Stimulated activated naive CD8-positive, alpha-beta T cell treated with anti-CD3 and anti-CD28 coated beads, Interleukin-15, amount 100 ng/mL, for 72 hours (primary cell): ENCODE results near the gene RDM1.

ENCODE experiments used
- ATAC-seq: fragments of 150-1000 bp; cut with Tn5 transposase; 2 replicates; pipeline ENCODE4 v1.10.0; 2021; ENCODE audit warnings: mild to moderate bottlenecking, moderate library complexity
- DNase-seq, 2 donors: peaks; one replicate each; pipeline ENCODE4 v3.0.0; 2021 to 2022
- H3K27ac Mint-ChIP-seq, 2 donors: one replicate each; pipeline ENCODE4 v1.8.0; 2022; ENCODE audit warnings: mild to moderate bottlenecking in 2 of 2, mixed read lengths in 2 of 2, moderate library complexity in 2 of 2
- H3K27me3 Mint-ChIP-seq: one replicate; pipeline ENCODE4 v1.8.0; 2022; ENCODE audit warnings: mixed read lengths
- H3K4me1 Mint-ChIP-seq: one replicate; pipeline ENCODE4 v1.8.0; 2022; ENCODE audit warnings: mild to moderate bottlenecking, mixed read lengths
- H3K4me3 Mint-ChIP-seq, 2 donors: one replicate each; pipeline ENCODE4 v1.8.0; 2022; ENCODE audit warnings: mild to moderate bottlenecking in 2 of 2, mixed read lengths in 2 of 2, moderate library complexity in 1 of 2
- H3K9me3 Mint-ChIP-seq, 2 donors: one replicate each; pipeline ENCODE4 v1.8.0; 2022; ENCODE audit warnings: mixed read lengths in 2 of 2

RDM1 gene

DNA sequence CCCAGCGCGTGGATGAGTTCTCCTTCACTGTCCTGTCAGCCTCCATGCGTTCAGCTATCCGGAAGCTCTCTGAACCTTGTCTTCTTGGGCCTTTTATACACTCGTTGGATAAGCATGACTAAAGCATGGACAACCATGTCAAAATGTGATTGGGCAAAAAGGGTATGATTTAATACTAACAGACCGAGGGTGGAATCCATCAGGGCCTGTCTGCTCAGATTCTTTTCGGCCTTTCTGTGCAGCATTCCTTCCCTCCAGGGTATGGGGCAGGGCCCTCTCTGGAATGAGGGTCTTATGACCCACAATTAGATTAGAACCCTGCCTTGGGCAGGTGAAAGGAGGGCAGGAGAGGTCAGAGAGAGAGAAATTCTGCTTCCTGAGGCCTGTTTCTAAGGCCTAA is 36.4 kb downstream of the RDM1 start:
- H3K9me3 Mint-ChIP-seq = peaks cover 4 to 7% of the 10 kb centered on the region in 2 donors
- H3K27me3 Mint-ChIP-seq = no peaks in the 10 kb centered on the region
- no peak for DNase-seq
- ATAC-seq = no peak
- peaks cover 88% of the 10 kb centered on the region for H3K4me1 Mint-ChIP-seq
- no peak overlapping the region for H3K27ac Mint-ChIP-seq
- no peak overlapping the region for H3K4me3 Mint-ChIP-seq

DNA sequence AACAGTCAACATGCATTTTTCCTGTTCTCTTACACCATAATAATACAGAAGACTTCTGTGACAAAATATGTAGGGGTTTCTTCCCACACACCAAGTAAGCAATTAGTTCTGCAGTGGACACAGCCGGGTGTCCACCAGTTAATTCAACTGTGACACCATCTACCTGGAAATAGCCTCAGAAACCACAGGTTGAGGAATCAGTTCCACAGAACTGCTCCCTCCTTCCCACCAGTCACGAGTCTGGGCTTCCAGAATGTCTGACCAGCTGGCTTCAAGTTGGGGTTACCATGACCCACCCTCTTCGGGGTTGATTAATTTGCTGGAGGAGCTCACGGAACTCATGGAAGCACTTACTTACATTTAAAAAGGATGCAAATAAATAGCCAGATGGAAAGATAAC is 36.8 kb downstream of the RDM1 start:
- Mint-ChIP-seq H3K9me3 (peaks cover 4 to 7% of the 10 kb centered on the region in 2 donors), H3K4me3 (no peak overlapping the region), H3K4me1 (peaks cover 88% of the 10 kb centered on the region), H3K27me3 (no peaks in the 10 kb centered on the region), H3K27ac (no peak overlapping the region)
- DNase-seq = no peak
- no peak for ATAC-seq

DNA sequence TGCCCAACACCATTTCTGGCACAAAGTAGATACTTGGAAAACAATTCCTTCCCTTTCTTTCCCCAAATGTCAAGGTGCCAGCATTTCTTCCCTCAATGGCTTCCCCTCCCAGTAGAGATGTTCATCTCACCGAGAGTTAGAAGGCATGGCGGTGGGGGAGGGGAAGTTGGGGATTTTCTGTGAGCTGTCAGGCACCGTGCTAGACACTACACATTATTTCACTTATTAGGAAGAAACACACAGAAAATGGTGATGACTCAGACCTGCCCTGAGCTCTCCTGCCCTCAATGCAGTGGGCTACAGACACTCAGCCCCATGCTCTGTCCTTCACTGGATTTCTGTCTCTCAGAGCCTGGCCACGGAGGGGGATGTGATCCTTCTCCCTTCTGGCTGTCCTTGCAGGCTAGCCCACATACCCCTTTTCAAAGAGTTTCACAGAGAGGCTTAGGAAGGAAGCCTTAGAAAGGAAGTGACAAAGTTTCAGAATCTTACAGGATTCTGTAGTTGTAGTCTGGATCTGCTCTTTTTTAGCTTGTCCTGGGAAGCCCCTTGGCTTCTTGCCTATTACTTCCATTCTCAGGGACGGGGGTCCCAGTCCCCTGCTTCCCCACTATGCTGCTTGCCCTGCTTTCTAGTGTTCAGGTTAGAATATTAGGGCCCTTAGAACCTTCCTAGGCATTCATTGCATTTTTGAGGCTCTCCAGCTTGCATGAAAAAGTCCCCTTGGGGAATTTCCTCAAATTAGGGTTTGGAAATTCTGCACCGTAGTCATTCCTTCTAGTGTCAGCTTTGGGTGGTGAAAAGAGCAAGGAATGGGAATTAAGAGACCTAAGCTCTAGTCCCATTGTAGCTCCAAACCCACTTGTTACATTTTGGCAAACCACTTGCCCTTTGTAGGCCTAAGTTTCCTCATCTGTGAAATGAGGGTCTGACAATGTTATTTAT is 38.2 kb downstream of the RDM1 start:
- Mint-ChIP-seq H3K4me3 (peak overlapping the region; percentile 53 to 74), H3K9me3 (peaks cover 4 to 7% of the 10 kb centered on the region in 2 donors), H3K27me3 (no peaks in the 10 kb centered on the region), H3K27ac (peak overlapping the region; percentile 78 to 97), H3K4me1 (peaks cover 83% of the 10 kb centered on the region)
- DNase-seq = peak; percentile 49 to 65
- ATAC-seq = peak; percentile 65

DNA sequence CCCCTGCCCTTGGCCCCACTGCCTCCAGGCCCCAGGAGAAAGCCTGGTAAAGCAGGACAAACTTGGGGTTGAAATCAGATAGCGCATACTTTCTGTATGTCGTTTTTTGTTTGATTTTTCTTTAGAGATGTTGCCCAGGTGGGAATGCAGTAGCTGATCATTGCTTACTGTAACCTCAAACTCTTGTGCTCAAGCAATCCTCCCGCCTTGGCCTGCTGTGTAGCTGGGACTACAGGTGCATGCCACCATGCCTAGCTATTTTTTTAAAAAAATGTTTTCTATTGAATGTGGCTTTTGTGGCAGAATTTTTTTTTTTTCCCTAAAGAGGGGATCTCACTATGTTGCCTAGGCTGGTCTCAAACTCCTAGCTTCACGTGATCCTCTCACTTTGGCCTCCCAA is 39.3 kb downstream of the RDM1 start:
- Mint-ChIP-seq H3K4me1 (peaks cover 77% of the 10 kb centered on the region), H3K27me3 (no peaks in the 10 kb centered on the region), H3K9me3 (peaks cover 4 to 7% of the 10 kb centered on the region in 2 donors), H3K27ac (peak overlapping the region in 1 of 2 donors; percentile 59), H3K4me3 (peak overlapping the region; percentile 34 to 70)
- no peak for ATAC-seq
- no peak for DNase-seq

DNA sequence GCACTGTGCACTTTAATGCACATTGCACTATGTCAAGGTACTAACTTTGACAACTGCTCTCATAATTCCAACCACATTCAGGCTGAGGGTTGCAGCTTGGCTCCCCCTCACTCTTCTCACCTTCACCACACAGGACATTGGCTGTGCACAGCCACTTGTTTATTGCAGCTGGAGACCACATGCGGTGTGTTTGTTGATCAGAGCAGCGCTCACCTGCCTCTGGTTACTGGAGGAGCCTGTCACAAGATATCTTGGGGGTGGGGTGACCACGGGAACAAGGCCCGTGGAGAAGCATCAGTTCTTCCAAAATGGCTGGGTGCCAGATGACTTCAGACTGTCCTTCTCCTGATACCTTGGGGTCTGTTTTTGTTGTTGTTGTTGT is 39.8 kb downstream of the RDM1 start:
- ATAC-seq (peak; percentile 80), DNase-seq (peak; percentile 63 to 79)
- peak overlapping the region; percentile 34 to 70 for H3K4me3 Mint-ChIP-seq
- H3K9me3 Mint-ChIP-seq = peaks cover 4 to 7% of the 10 kb centered on the region in 2 donors
- H3K27ac Mint-ChIP-seq = peak overlapping the region in 1 of 2 donors; percentile 59
- no peaks in the 10 kb centered on the region for H3K27me3 Mint-ChIP-seq
- H3K4me1 Mint-ChIP-seq = peaks cover 72% of the 10 kb centered on the region

DNA sequence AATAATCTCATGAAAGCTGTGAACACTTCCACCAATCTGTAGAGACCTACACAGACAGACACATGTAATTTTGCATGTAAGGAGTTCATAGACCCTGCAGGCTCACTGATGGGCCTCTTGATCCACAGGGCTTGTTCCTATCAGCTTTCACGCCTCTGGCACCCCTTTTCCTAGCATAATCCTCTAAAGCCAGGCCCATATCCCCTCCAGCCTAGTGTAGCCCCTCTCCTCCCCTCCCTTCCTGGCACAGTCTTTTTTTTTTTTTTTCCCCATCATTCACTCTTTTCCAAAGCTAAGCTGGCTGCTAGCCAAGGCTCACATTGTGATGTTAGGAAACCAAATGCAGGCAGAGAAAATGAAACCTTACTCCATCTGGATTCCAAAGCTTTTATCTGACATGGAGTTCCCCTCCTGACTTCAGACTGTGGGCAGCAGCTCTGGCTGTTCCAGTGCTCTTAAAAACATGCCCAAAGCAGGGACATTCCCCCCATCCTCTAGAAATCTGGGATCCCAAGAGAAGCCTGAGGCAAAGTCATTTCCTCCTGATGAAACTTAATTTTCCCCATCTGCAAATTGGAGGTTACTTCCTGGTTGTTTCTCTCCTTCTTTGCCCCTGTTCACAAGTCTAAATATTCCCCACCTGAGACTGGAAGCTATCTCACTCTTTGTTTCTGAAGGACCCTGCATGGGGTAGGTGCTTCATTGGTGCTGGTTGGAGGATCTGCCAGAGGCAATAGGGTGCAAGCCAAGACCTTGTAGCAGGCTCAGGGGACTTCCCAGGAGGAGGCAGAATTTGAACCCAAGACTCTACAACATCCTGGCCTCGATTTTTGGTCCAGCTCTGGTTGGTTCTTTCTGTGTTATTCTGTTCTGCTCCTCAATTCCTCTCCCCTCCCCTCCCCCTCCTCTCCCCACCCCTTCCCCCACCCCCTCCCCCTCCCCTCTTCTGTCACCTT is 40.5 kb downstream of the RDM1 start:
- Mint-ChIP-seq H3K4me1 (peaks cover 70% of the 10 kb centered on the region), H3K27me3 (no peaks in the 10 kb centered on the region), H3K27ac (peak overlapping the region in 1 of 2 donors; percentile 73), H3K9me3 (peaks cover 4 to 7% of the 10 kb centered on the region in 2 donors), H3K4me3 (peak overlapping the region; percentile 70 to 72)
- ATAC-seq (peak; percentile 17), DNase-seq (no peak)

DNA sequence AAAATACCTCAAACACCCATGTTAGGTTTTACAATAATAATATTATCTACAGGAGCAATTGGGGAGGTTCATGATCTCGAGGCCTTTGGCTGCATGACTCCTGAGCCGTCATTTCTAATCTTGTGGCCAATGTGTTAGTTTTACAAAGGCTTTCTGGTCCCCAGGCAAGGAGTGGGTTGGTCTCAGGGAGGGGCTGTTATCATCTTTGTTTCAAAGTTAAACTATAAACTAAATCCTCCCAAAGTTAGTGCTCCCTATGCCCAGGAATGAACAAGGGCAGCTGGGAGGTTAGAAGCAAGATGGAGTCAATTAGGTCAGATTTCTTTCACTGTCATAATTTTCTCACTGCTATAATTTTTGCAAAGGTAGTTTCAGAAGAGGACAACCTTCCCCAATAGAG is 41.3 kb downstream of the RDM1 start:
- Mint-ChIP-seq H3K4me3 (peak overlapping the region; percentile 58 to 69), H3K9me3 (peaks cover 4 to 7% of the 10 kb centered on the region in 2 donors), H3K27me3 (no peaks in the 10 kb centered on the region), H3K27ac (no peak overlapping the region), H3K4me1 (peaks cover 65% of the 10 kb centered on the region)
- ATAC-seq = peak; percentile 81
- DNase-seq = peak; percentile 59 to 65

DNA sequence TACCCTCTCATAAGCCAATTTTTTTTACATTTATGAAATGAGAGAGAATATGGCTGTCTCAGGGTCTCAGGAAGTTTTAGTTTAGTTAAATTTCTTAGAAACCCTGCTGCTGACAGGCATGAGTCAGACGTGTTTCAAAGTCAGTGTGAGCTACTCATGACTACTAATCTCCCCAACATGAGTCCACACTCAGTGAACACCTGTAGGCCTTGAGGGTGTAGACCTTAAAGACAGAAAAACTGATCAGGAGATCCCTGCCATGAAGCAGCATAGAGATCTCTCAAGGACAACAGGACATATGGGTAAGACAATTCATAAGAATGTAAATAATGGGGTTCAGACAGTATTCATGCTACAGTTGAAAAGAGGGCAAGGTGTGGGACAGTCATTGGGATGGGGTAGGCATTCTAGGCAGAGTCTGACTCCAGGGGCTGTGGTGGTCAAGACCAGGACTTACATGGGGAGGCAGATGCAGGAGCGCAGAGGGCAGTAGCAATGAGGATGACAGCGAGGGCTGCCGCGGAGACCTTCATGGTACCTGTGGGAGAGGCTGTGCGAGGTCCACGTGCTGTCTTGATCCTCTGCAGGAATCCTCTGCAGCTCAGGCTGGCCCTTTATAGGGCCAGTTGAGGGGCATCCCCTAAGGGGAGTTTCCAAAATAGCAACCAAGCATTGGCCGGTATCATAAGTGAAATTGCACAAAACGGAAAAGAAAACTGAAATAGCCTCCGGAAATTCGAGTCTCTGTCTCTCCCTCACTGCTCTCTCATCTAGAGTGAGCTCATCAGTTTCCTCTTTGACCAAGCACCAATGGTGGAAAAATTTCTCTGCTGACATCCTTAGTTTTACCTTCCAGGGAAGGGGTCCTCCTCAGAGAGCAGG is 50.6 kb downstream of the RDM1 start, which contains the start of gene CCL5:
TSS of gene CCL5 (minus strand) at position 588 of the 882 bp plus-strand sequence.
- Mint-ChIP-seq H3K27me3 (no peaks in the 10 kb centered on the region), H3K27ac (peak within 1 kb of the TSS; percentile 92 to 97), H3K9me3 (no peaks in the 10 kb centered on the region), H3K4me1 (peaks cover 60% of the 10 kb centered on the region), H3K4me3 (peak within 1 kb of the TSS; percentile 79 to 81)
- ATAC-seq = peak; percentile 96
- DNase-seq = peak; percentile 60 to 73

DNA sequence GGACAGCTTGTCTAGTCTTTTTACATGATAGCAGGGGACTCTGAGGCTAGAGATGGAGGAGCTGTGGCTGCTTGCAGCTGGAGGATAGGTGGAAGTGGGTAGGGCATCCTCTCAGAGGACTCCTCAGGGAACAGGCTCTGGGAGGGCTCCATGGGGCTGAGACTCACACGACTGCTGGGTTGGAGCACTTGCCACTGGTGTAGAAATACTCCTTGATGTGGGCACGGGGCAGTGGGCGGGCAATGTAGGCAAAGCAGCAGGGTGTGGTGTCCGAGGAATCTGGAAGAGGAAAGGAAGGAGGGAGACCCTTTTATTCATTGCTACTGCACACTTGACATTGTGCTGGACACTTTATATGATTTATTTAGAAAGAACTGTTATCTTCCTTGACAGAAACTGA is 52.2 kb downstream of the RDM1 start:
- no peak for ATAC-seq
- peak overlapping the region in 1 of 2 donors; percentile 6 for H3K27ac Mint-ChIP-seq

DNA sequence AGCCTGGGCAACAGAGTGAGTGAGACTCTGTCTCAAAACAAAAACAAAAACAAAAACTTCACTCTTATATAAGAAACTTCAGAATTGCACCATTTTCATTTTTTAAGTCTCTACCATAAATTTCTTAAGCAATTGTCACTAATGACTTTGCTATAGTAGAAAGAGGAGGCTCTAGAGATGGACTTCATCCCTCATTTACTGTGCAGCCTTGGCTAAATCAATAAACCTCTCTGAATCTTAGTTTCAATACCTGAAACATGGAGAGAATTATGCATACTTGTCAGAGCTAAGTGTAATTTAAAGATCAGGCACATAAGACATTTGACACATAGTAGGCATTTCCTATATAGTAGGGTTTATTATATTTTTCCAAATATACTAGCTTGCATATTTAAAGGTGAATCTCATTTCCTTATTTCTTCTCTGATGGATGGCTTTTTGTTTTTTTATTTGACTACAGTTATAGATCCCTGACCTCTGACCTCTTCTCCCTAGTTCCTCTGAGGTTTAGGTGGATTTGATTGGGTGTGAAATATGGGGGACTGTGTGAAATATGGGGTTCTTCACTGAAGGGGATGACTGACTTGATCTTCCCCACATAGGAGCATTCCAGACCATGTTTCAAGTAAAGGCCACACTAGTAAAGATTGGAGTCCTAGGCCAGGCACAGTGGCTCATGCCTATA is 53.1 kb downstream of the RDM1 start:
- no peaks in the 10 kb centered on the region for H3K9me3 Mint-ChIP-seq
- peak overlapping the region in 1 of 2 donors; percentile 5 for H3K4me3 Mint-ChIP-seq
- H3K27me3 Mint-ChIP-seq = no peaks in the 10 kb centered on the region
- ATAC-seq (no peak), DNase-seq (no peak)
- H3K4me1 Mint-ChIP-seq = peaks cover 76% of the 10 kb centered on the region
- no peak overlapping the region for H3K27ac Mint-ChIP-seq

More for the DNA sequence above, 52.2 kb downstream of the RDM1 start:
- H3K4me1 Mint-ChIP-seq = peaks cover 68% of the 10 kb centered on the region
- no peak for DNase-seq
- H3K9me3 Mint-ChIP-seq = no peaks in the 10 kb centered on the region
- H3K27me3 Mint-ChIP-seq = no peaks in the 10 kb centered on the region
- peak overlapping the region; percentile 16 to 79 for H3K4me3 Mint-ChIP-seq

DNA sequence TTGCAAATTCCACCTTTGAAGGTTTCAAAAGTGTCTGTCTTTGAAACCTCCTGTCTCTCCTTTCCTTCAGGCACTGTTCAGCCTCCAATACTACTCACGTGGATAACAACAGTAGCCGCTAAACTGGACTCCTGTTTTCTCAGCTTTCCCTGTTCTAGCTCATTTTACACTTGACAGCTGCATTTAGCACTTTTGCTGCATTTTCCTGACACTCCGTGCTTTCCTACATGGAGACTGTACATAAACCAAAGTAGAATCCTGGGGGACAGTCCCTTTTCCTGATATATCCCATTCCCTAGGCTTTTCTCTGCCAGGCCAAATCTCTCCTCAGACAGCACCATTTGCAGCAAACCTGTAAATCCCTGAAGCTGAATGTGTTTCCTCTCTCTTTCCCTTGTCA is 54.0 kb downstream of the RDM1 start:
- no peaks in the 10 kb centered on the region for H3K9me3 Mint-ChIP-seq
- ATAC-seq (no peak), DNase-seq (no peak)
- peak overlapping the region; percentile 10 to 39 for H3K4me3 Mint-ChIP-seq
- H3K4me1 Mint-ChIP-seq = peaks cover 83% of the 10 kb centered on the region
- peak overlapping the region in 1 of 2 donors; percentile 84 for H3K27ac Mint-ChIP-seq
- H3K27me3 Mint-ChIP-seq = no peaks in the 10 kb centered on the region

DNA sequence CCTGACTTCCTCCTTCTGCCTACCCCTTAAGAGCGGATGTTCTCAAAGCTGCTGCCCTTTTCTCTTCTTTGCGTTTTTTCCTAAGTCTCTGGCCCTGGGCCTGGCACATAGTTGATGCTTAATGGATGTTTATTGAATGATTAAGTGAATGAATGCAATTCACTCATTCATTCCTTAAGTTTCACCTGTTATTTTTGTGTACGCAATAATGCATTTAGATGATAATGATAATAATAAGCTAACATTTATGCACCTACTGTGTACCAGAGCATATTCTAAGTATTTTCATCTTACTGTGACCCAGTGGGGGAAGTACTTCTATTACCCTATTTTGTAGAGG is 54.8 kb downstream of the RDM1 start:
- peak overlapping the region; percentile 72 to 91 for H3K27ac Mint-ChIP-seq
- peak overlapping the region; percentile 43 to 76 for H3K4me3 Mint-ChIP-seq
- peaks cover 86% of the 10 kb centered on the region for H3K4me1 Mint-ChIP-seq
- ATAC-seq = no peak
- no peak for DNase-seq
- H3K27me3 Mint-ChIP-seq = no peaks in the 10 kb centered on the region
- H3K9me3 Mint-ChIP-seq = no peaks in the 10 kb centered on the region

DNA sequence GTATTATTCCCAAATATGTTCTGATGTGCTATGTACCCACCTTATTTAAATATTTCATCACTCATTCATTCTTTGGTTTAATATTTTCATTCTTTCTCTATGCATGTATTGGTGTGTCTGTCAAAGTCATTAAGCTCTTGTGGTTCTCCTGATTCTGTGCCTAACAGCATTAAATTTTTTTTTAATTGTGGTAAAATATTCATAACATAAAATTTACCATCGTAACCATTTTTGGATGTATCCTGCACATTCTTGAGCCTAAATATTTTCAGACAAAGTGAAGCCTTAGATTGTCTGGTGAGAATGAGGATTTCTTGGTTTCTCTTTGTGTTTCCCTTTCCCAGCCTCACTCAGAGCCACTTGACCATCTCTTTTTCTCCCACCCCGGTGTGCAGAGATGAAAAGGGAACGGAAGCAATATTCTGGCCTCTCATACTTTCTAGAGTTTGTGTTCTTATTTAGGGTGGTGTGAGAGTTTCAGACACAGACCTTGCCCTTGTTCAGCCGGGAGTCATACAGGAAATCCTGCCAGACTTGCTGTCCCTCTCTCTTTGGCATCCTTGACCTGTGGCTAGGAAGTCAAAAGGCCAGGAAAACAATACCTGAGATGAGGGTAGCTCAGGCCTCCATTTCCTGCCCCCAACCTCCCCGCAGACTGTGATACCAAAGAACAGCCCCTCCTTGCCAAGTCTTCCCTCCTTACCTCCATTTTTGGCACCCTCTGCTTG is 55.3 kb downstream of the RDM1 start:
- H3K27me3 Mint-ChIP-seq = no peaks in the 10 kb centered on the region
- peak overlapping the region; percentile 43 to 76 for H3K4me3 Mint-ChIP-seq
- peaks cover 82% of the 10 kb centered on the region for H3K4me1 Mint-ChIP-seq
- ATAC-seq (no peak), DNase-seq (no peak)
- no peaks in the 10 kb centered on the region for H3K9me3 Mint-ChIP-seq
- peak overlapping the region; percentile 72 to 91 for H3K27ac Mint-ChIP-seq
